Adipocyte (in vitro differentiated cells): Measurements from ENCODE around the gene HCN2.

ENCODE experiments used
- DNase-seq: peaks from one replicate; pipeline ENCODE4 v3.0.0-alpha.2; 2015; ENCODE audit warnings: low read depth
- H3K27me3 ChIP-seq: replicated peaks from 2 replicates; pipeline ENCODE4 v1.7.0; 2013; ENCODE audit warnings: mild to moderate bottlenecking, low read length, moderate library complexity; ENCODE audit not compliant: control insufficient read depth, insufficient read depth
- H3K36me3 ChIP-seq: 2 replicates; pipeline ENCODE4 v1.7.0; 2013; ENCODE audit warnings: low read length, mild to moderate bottlenecking, moderate library complexity; ENCODE audit not compliant: control insufficient read depth, insufficient read depth, severe bottlenecking
- H3K4me1 ChIP-seq: 2 replicates; pipeline ENCODE4 v1.7.0; 2013; ENCODE audit warnings: mild to moderate bottlenecking, low read length, moderate library complexity; ENCODE audit not compliant: control insufficient read depth, insufficient read depth
- H3K4me3 ChIP-seq: 2 replicates; pipeline ENCODE4 v1.7.0; 2013; ENCODE audit warnings: mild to moderate bottlenecking, low read length, moderate library complexity
- H3K9ac ChIP-seq: 2 replicates; pipeline ENCODE4 v1.7.0; 2013; ENCODE audit warnings: mild to moderate bottlenecking, low read length, moderate library complexity
- H3K9me3 ChIP-seq: 2 replicates; pipeline ENCODE4 v1.7.0; 2013; ENCODE audit warnings: mild to moderate bottlenecking, low read length, moderate library complexity; ENCODE audit not compliant: control insufficient read depth

HCN2 gene

GRCh38 chr19:658916-659839 is 69.5 kb downstream of the HCN2 start:
- peaks cover 8% of the 10 kb centered on the region for H3K36me3 ChIP-seq
- H3K27me3 ChIP-seq: no peaks in the 10 kb centered on the region
- H3K9me3 ChIP-seq: no peaks in the 10 kb centered on the region
- peaks cover 44% of the 10 kb centered on the region for H3K4me1 ChIP-seq
- no peak overlapping the region for H3K9ac ChIP-seq
- DNase-seq: no peak
- no peak overlapping the region for H3K4me3 ChIP-seq

GRCh38 chr19:660793-661426 is 71.2 kb downstream of the HCN2 start:
- peaks cover 54% of the 10 kb centered on the region for H3K4me1 ChIP-seq
- peaks cover 4% of the 10 kb centered on the region for H3K36me3 ChIP-seq
- H3K9me3 ChIP-seq: no peaks in the 10 kb centered on the region
- DNase-seq: no peak
- peak overlapping the region; percentile 91 for H3K4me3 ChIP-seq
- peak overlapping the region; percentile 97 for H3K9ac ChIP-seq
- no peaks in the 10 kb centered on the region for H3K27me3 ChIP-seq

GRCh38 chr19:661427-662196 is 71.9 kb downstream of the HCN2 start:
- peak overlapping the region; percentile 91 for H3K4me3 ChIP-seq
- no peaks in the 10 kb centered on the region for H3K9me3 ChIP-seq
- DNase-seq: peak; percentile 40
- peaks cover 54% of the 10 kb centered on the region for H3K4me1 ChIP-seq
- no peaks in the 10 kb centered on the region for H3K27me3 ChIP-seq
- H3K9ac ChIP-seq: peak overlapping the region; percentile 97
- H3K36me3 ChIP-seq: peaks cover 4% of the 10 kb centered on the region

- Histone ChIP-seq H3K9ac (peak overlapping the region; percentile 97), H3K4me1 (peaks cover 54% of the 10 kb centered on the region), H3K27me3 (no peaks in the 10 kb centered on the region), H3K4me3 (peak overlapping the region; percentile 91), H3K36me3 (peaks cover 4% of the 10 kb centered on the region), H3K9me3 (no peaks in the 10 kb centered on the region)
- DNase-seq: peak; percentile 63
Observed at GRCh38 chr19:662207-662961, 72.7 kb downstream of the HCN2 start.

- peak; percentile 97 for DNase-seq
- Histone ChIP-seq H3K4me1 (peaks cover 59% of the 10 kb centered on the region), H3K9me3 (no peaks in the 10 kb centered on the region), H3K4me3 (peak within 1 kb of the TSS; percentile 91), H3K27me3 (no peaks in the 10 kb centered on the region), H3K36me3 (no peaks in the 10 kb centered on the region), H3K9ac (peak within 1 kb of the TSS; percentile 97)
Observed at GRCh38 chr19:662962-663681, 73.4 kb downstream of the HCN2 start, which contains the start of gene RNF126. Gene RNF126 (minus strand): TSS chr19:663214. CDS start chr19:663121, 93 bp downstream.

- Histone ChIP-seq H3K4me3 (peak overlapping the region; percentile 82), H3K27me3 (no peaks in the 10 kb centered on the region), H3K9me3 (no peaks in the 10 kb centered on the region), H3K36me3 (no peaks in the 10 kb centered on the region), H3K9ac (peak overlapping the region; percentile 93), H3K4me1 (peaks cover 57% of the 10 kb centered on the region)
- no peak for DNase-seq
Observed at GRCh38 chr19:663682-664117, 74.0 kb downstream of the HCN2 start.

GRCh38 chr19:664913-665443 is 75.3 kb downstream of the HCN2 start:
- Histone ChIP-seq H3K4me1 (peaks cover 44% of the 10 kb centered on the region), H3K9me3 (no peaks in the 10 kb centered on the region), H3K27me3 (no peaks in the 10 kb centered on the region), H3K36me3 (no peaks in the 10 kb centered on the region), H3K9ac (peak overlapping the region; percentile 93), H3K4me3 (no peak overlapping the region)
- DNase-seq: peak; percentile 93
